RPMI8226 (cell line): ENCODE results near the gene STUB1.
"Not testable (repeated sequence)": the region's sequence is repeated elsewhere in the genome, so short reads cannot be mapped to it uniquely, and the experiment has no call there.

ENCODE experiments used
- DNase-seq: peaks from one replicate; pipeline ENCODE4 v3.0.0-alpha.2; 2015

The STUB1 gene

GRCh38 chr16:680967-681745 lies 946 bp downstream of the STUB1 start:
- DNase-seq = peak; percentile 77

GRCh38 chr16:681746-682427 lies 1.7 kb downstream of the STUB1 start:
- no peak for DNase-seq

GRCh38 chr16:682493-683395 lies 2.5 kb downstream of the STUB1 start:
- DNase-seq = no peak

- DNase-seq = peak; percentile 36
These were observed 3.3 kb downstream of the STUB1 start for GRCh38 chr16:683396-684070.

- peak; percentile 100 for DNase-seq
These were observed 4.0 kb downstream of the STUB1 start, which contains the start of gene JMJD8 for GRCh38 chr16:684071-684794. Gene JMJD8 (minus strand): TSS chr16:684334. CDS start chr16:684319, 15 bp downstream.

GRCh38 chr16:684961-685696 lies 4.9 kb downstream of the STUB1 start:
- no peak for DNase-seq

GRCh38 chr16:685967-686366 lies 5.8 kb downstream of the STUB1 start:
- no peak for DNase-seq

GRCh38 chr16:686459-687260 lies 6.5 kb downstream of the STUB1 start:
- peak; percentile 3 for DNase-seq

GRCh38 chr16:687499-687898 lies 7.3 kb downstream of the STUB1 start:
- DNase-seq = no peak

- no peak for DNase-seq
These were observed 9.1 kb downstream of the STUB1 start for GRCh38 chr16:689175-689897.

- not testable (repeated sequence) for DNase-seq
These were observed 11.0 kb downstream of the STUB1 start for GRCh38 chr16:691242-691641.

GRCh38 chr16:692356-693108 lies 12.3 kb downstream of the STUB1 start:
- no peak for DNase-seq

GRCh38 chr16:693364-693763 lies 13.2 kb downstream of the STUB1 start:
- no peak for DNase-seq

- DNase-seq = no peak
These were observed 13.6 kb downstream of the STUB1 start for GRCh38 chr16:693766-694165.

GRCh38 chr16:694187-694862 lies 14.1 kb downstream of the STUB1 start:
- no peak for DNase-seq

- DNase-seq = no peak
These were observed 14.7 kb downstream of the STUB1 start for GRCh38 chr16:694863-695354.

- peak; percentile 97 for DNase-seq
These were observed 15.3 kb downstream of the STUB1 start for GRCh38 chr16:695355-696089.
